Activated CD4-positive, alpha-beta T cell treated with anti-CD3 and anti-CD28 coated beads, Interleukin-2, amount 50 U/mL, for 4 hours (primary cell): ENCODE measurements around the gene GPRIN1.
A peak's percentile ranks its signal among the peaks of the same experiment; 100 is the strongest.

Experiments used
- DNase-seq, 2 experiments: peaks; one replicate each; pipeline ENCODE4 v3.0.0-alpha.2; 2020

GPRIN1 gene

GRCh38 chr5:176609724-176610434 is at the start of gene GPRIN1:
GPRIN1 (minus strand) TSS chr5:176610156; CDS start chr5:176599834, 10,322 bp downstream.
- peak; percentile 23 to 31 for DNase-seq

- no peak for DNase-seq
Observed at GRCh38 chr5:176659512-176659839, 49.5 kb upstream of the GPRIN1 start.

- DNase-seq, result no peak
Observed at GRCh38 chr5:176658817-176659511, 49.0 kb upstream of the GPRIN1 start.

GRCh38 chr5:176658007-176658599 is 48.1 kb upstream of the GPRIN1 start:
- peak; percentile 61 to 65 for DNase-seq

GRCh38 chr5:176656467-176656990 is 46.6 kb upstream of the GPRIN1 start:
- DNase-seq, result no peak

- DNase-seq, result peak in 1 of 2 experiments; percentile 23
Observed at GRCh38 chr5:176654856-176655255, 44.9 kb upstream of the GPRIN1 start.

GRCh38 chr5:176653401-176654385 is 43.7 kb upstream of the GPRIN1 start:
- DNase-seq, result peak; percentile 86 to 90

- no peak for DNase-seq
Observed at GRCh38 chr5:176652136-176652535, 42.2 kb upstream of the GPRIN1 start.

GRCh38 chr5:176651472-176651980 is 41.6 kb upstream of the GPRIN1 start:
- DNase-seq, result no peak

GRCh38 chr5:176650354-176650884 is 40.5 kb upstream of the GPRIN1 start:
- no peak for DNase-seq

- peak in 1 of 2 experiments; percentile 28 for DNase-seq
Observed at GRCh38 chr5:176648474-176649194, 38.7 kb upstream of the GPRIN1 start.

- no peak for DNase-seq
Observed at GRCh38 chr5:176647843-176648473, 38.0 kb upstream of the GPRIN1 start.

- DNase-seq, result peak; percentile 97
Observed at GRCh38 chr5:176647030-176647842, 37.3 kb upstream of the GPRIN1 start, which contains the start of gene TSPAN17. TSPAN17 (plus strand) TSS chr5:176647484; CDS start chr5:176647616, 132 bp downstream.

GRCh38 chr5:176646707-176647029 is 36.7 kb upstream of the GPRIN1 start:
- DNase-seq, result no peak

GRCh38 chr5:176646049-176646706 is 36.2 kb upstream of the GPRIN1 start:
- no peak for DNase-seq

- no peak for DNase-seq
Observed at GRCh38 chr5:176644878-176645670, 35.1 kb upstream of the GPRIN1 start.

- DNase-seq, result no peak
Observed at GRCh38 chr5:176644294-176644693, 34.3 kb upstream of the GPRIN1 start.

GRCh38 chr5:176643491-176644219 is 33.7 kb upstream of the GPRIN1 start:
- no peak for DNase-seq
